ENCODE measurements around the gene IFITM10.

Gene IFITM10

DNA sequence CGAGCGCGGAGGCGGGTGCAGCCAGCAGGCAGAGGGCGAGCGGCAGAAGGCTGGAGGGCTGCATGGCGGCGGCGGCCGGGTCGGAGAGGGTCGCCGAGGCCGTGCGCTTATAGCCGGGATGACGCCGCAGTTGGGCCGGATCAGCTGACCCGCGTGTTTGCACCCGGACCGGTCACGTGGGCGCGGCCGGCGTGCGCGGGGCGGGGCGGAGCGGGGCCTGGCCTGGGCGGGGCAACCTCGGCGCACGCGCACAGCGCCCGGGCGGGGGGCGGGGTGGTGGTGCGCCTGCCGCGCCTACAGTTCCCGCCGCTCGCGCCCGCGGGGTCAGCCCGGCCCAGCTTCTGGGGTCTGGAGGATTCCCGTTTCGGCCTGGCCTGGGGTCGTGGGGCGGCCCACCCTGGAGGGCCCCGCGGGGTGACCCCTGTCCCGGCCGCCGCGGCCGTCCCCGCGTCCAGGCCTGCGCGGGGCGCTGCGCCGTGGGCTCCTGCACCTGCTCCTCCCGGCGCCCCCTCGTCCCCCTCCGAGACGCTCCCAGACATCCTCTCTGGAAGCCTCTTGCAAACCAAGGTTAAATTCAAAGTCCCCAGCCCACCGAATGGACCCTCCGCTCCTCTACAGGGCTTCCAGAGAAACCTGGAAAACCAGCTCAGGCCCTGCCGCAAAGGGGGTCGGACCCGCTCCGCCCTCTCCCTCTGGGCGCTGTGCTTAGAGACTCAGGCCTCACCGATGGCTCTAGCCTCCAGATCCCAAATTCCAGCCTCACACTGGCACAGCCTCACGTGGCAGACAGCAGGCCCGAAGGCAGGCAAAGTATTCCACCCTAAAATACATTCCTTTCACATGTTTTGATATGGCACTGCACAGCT lies 13.6 kb upstream of the IFITM10 start, which contains the start of gene CTSD:
Gene CTSD (minus strand): TSS at position 132 of the 866 bp plus-strand sequence. CDS start 68 bp downstream, at position 64.
- peak in 57 of 58 donors; percentile 29 to 94 (median 83) for DNase-seq

DNA sequence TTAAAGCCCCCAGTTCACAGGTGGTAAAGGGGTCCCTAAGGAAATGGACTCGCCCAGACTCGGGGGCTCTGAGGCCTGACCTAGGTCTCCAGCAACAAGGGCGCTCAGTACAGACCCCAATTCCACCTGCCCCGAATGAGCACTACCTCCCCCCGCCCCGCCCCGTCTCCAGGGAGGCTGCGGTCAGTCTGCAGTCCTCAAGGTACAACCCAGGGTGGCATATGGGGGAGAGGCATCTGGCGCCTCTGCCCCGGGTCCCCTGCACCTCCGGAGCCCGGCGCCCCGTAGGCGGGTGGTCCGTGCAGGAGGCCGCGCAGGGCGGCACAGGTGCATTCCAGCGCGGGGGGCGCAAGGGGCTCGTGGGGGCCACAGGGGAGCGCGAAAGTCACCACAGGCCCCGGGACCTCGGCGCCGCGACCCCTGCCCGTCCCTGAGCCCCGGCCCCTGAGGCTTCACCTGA lies 13.0 kb upstream of the IFITM10 start:
- DNase-seq, result no peak

DNA sequence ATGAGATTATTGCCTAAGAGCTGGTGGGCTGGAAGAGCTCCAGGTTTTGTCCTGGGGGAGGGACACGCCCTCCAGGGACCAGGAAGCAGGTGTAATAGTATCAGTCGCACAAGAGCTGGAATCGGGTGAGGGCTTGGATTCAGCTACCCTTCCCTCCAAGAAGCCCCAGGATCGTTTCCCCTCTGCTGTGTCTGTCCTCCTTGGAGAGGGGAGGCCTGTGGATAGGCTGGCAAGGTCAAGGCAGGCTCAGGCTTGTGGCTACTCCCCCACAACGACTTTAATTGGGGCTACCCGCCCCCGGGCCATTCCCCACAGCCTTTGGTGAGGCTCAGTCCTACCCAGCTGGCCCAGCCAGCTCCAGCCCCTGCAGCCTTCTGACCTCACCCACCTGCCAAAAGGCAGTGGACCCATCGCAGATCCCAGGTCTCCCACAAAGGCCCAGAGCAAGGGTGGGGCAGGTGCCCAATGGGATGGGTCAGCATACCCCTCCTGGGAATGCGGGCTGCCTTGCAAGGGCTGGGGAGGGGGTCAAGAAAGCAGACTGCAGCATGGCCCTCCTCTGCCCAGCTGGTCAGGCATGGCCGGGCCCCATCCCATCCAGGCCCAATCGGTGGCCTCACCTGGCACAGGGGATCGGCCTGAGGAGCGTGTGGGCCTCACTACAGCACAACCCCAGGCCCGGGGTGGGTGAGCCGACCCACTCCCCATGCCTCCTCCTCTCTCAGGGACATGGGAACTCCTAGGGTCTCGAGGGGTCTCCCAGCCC lies 12.3 kb upstream of the IFITM10 start:
- no peak for DNase-seq

GRCh38 chr11:1761857-1762536 lies 11.6 kb upstream of the IFITM10 start:
- no peak for DNase-seq

GRCh38 chr11:1761110-1761856 lies 10.9 kb upstream of the IFITM10 start:
- no peak for DNase-seq

GRCh38 chr11:1760351-1761109 lies 10.1 kb upstream of the IFITM10 start:
- DNase-seq, result peak in 53 of 58 donors; percentile 38 to 95 (median 77)

- DNase-seq, result no peak
Measured at GRCh38 chr11:1759851-1760220, 9.4 kb upstream of the IFITM10 start.

DNA sequence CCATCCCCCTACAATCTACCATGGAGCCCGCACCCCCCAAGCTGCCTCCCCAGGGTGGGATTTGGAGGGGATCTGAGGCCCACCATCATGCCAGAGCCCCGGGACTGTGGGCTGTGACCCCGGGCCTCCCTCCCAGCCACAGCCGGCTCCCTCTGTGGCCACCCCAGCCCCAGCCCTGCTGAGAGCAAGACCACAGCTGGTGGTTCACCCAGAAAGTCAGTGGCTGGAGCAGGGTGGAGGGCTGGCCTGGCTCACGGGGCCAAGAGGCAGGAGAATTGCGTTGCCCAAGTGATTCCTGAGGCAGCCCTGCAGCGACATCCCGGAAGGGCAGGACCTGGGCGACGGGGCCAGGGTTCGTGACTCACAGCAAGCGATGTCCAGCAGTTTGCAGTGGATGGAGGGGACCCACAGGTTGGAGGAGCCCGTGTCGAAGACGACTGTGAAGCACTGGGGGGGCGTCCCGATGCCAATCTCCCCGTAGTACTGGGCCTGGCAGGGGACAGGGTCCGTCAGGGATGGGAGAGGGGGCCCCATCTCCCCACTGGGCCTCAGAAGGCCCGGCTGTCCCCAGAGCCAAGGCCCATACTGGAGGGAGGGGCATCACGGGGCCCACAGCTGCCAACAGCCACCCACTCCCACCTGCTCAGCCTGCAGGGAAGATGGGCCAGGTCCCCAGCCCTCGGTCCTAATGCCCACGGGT lies 8.9 kb upstream of the IFITM10 start:
- DNase-seq, result no peak

- no peak for DNase-seq
Measured at GRCh38 chr11:1758611-1759150, 8.3 kb upstream of the IFITM10 start.

GRCh38 chr11:1757861-1758610 lies 7.6 kb upstream of the IFITM10 start:
- peak in 3 of 58 donors; percentile 19 to 46 (median 38) for DNase-seq

DNA sequence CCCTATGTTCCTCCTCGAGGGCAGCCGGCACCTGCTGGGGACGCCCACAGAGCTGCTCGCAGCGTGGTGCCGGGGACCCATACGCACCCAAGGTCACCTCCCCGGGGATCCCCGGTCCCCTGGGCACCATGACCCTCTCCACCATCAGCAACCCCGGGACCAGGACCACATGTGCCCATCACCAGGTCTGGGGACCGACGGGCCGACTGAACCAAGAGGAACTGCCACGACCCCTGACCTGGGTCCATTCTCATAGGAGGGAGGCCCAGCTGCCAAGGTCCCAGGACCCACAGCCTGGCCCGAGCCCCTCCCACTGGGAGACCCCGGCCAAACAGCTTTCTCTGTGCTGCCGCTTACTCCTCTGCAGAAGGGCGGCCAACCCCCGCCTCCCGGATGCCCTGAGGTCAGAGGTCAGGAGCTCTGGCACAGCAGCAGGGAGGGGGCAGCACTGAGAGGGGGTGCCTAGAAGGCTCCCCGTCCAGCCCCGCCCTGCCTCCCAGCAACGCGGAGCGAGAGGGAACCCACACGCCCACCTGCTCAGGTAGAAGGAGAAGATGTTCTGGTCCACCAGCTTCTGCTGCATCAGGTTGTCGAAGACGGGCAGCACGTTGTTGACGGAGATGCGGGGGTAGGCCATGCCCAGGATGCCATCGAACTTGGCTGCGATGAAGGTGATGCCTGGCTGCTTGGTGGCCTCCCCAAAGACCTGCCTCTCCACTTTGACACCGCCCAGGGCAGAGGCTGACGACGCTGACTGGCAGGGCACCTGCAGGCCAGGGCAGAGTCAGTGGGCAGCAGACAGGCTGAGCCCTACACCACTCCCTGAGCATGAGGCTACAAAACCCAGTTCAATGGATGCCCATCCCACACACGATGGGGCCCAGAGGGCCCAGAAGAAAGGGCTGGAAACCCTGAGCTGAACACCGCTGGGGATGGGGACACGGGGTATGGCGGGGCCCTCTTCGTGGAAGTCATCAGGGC lies 6.7 kb upstream of the IFITM10 start:
- no peak for DNase-seq

GRCh38 chr11:1755692-1756561 lies 5.5 kb upstream of the IFITM10 start:
- DNase-seq, result no peak

DNA sequence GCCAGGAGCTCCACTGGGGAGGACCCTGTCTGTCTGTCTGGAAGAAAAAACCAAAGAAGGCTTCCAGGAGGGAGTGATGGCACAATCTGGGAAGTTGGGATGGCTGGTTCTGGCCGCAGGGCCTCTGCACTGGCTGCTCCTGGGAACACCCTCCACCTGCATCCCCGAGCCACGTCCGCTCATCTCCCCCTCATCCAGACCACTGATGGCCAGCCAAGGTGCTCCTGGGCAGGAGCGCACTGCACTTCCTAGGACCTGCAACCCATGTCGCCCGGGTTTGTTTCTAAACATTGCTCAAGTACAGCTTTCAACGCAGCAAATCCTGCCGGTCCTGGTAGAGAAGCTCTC lies 4.9 kb upstream of the IFITM10 start:
- no peak for DNase-seq

DNA sequence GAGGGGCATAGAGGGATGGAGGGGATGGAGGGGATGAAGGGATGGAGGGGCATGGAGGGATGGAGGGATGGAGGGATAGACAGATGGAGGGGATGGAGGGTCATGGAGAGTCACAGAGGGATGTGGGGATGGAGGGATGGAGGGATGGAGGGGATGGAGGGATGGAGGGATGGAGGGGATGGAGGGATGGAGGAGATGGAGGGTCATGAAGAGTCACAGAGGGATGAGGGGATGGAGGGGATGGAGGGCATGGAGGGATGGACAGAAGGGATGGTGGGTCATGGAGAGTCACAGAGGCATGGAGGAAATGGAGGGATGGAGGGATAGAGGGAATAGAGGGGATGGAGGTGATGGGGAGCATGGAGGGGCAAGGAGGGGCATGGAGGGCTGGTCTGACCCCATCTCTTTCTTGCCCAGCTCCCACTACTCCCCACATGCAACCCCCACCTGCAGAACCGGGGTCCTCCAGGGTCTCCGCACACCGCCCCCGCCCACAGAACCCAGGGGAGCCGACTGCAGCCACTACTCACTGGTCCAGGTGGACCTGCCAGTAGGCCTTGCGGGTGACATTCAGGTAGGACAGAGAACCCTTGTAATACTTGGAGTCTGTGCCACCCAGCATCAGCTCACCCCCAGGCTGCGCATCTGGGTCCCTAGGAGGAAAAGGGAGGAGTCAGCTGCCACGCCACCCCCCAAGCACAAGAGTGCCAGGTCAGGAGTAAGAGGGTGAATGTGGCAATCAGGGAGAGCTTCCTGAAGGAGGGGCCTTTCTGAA lies 4.2 kb upstream of the IFITM10 start:
- no peak for DNase-seq

- no peak for DNase-seq
Measured at GRCh38 chr11:1753929-1754305, 3.5 kb upstream of the IFITM10 start.

All from anterior cingulate cortex (tissue), 58 donors.